H1 (cell line): ENCODE results near the gene RASGEF1B. TPM values are rescaled to one million over a fixed set of nuclear protein-coding genes. Genes with fewer than 3 reads are reported as not detected.

Source experiments
- CTCF ChIA-PET: fragments of 300-600 bp; sonication (Branson Sonifier 250); formaldehyde crosslinking; loops from one replicate; lab custom pipeline; 2021; ENCODE audit not compliant: partially characterized antibody; lab: Charles Lee
- POLR2A ChIA-PET: fragments of 300-600 bp; sonication (Branson Sonifier 250); formaldehyde crosslinking; loops from one replicate; lab custom pipeline; 2021; ENCODE audit warnings: inconsistent platforms; ENCODE audit not compliant: partially characterized antibody; lab: Charles Lee
- DNase-seq, 2 experiments: peaks; one replicate each; pipeline versions ENCODE4 v3.0.0 to v3.0.0-alpha.2; 2010 to 2022; ENCODE audit warnings: low spot score in 2 of 2, low read depth in 1 of 2, mixed read lengths in 1 of 2
- FAIRE-seq: peaks from 2 replicates; lab custom pipeline; 2011; peaks lifted over from hg19 to GRCh38; lab: Jason Lieb, UNC
- H2AFZ ChIP-seq: 2 replicates; pipeline ENCODE4 v1.8.1; 2012; ENCODE audit warnings: low read length, inconsistent platforms
- H2AK5ac ChIP-seq: 2 replicates; pipeline ENCODE4 v1.6.1; 2013; ENCODE audit warnings: low read depth, low read length
- H2BK120ac ChIP-seq: replicated peaks from 2 replicates; pipeline ENCODE3; 2013; ENCODE audit warnings: low read depth, low read length, inconsistent platforms
- H2BK12ac ChIP-seq: 2 replicates; pipeline ENCODE4 v1.6.1; 2013; ENCODE audit warnings: low read depth, low read length
- H2BK15ac ChIP-seq: 2 replicates; pipeline ENCODE4 v1.6.1; 2013; ENCODE audit warnings: low read length
- H2BK20ac ChIP-seq: 2 replicates; pipeline ENCODE4 v1.6.1; 2013; ENCODE audit warnings: low read length
- H2BK5ac ChIP-seq: 2 replicates; pipeline ENCODE4 v1.6.1; 2013; ENCODE audit warnings: low read depth, low read length
- H3K14ac ChIP-seq: 2 replicates; pipeline ENCODE4 v1.6.1; 2013; ENCODE audit warnings: inconsistent platforms; ENCODE audit not compliant: insufficient read length
- H3K18ac ChIP-seq: 2 replicates; pipeline ENCODE4 v1.6.1; 2013; ENCODE audit warnings: low read length; ENCODE audit errors: extremely low read depth
- H3K23ac ChIP-seq: 2 replicates; pipeline ENCODE4 v1.6.1; 2013; ENCODE audit warnings: inconsistent platforms; ENCODE audit not compliant: insufficient read length
- H3K23me2 ChIP-seq: 2 replicates; pipeline ENCODE4 v1.6.1; 2013; ENCODE audit warnings: low read depth, low read length
- H3K27ac ChIP-seq: 2 replicates; pipeline ENCODE4 v1.6.1; 2011; ENCODE audit warnings: low read depth, low read length, inconsistent platforms
- H3K27me3 ChIP-seq, 4 experiments: replicated peaks in 1 of 4; 1 replicate in 1 of 4; 2 replicates in 3 of 4; pipeline versions ENCODE4 v1.6.1 to v1.8.1; 2011 to 2013; ENCODE audit warnings: low read length in 3 of 4, mild to moderate bottlenecking in 3 of 4, inconsistent platforms in 2 of 4, mixed read lengths in 2 of 4, moderate library complexity in 1 of 4; ENCODE audit not compliant: control insufficient read depth in 3 of 4, insufficient read depth in 3 of 4; ENCODE audit errors: extremely low read depth in 1 of 4
- H3K36me3 ChIP-seq, 4 experiments: 2 replicates each; pipeline versions ENCODE4 v1.6.1 to v1.8.1; 2011 to 2013; ENCODE audit warnings: mild to moderate bottlenecking in 4 of 4, low read length in 3 of 4, moderate library complexity in 2 of 4, control low read depth in 1 of 4, inconsistent platforms in 1 of 4; ENCODE audit not compliant: insufficient read depth in 4 of 4, control insufficient read depth in 2 of 4
- H3K4ac ChIP-seq: replicated peaks from 2 replicates; pipeline ENCODE3; 2013; ENCODE audit warnings: low read length, low read depth, mixed read lengths, inconsistent platforms; ENCODE audit not compliant: insufficient read length
- H3K4me1 ChIP-seq, 4 experiments: replicated peaks in 1 of 4; 1 replicate in 1 of 4; 2 replicates in 3 of 4; pipeline versions ENCODE4 v1.6.1 to v1.8.1; 2011 to 2013; ENCODE audit warnings: low read length in 3 of 4, inconsistent platforms in 2 of 4, mixed read lengths in 1 of 4; ENCODE audit not compliant: insufficient read depth in 4 of 4, control insufficient read depth in 3 of 4
- H3K4me2 ChIP-seq, 2 experiments: 2 replicates each; pipeline versions ENCODE4 v1.6.1 to v1.8.1; 2011 to 2013; ENCODE audit warnings: low read depth in 2 of 2, low read length in 2 of 2, control low read depth in 1 of 2, inconsistent platforms in 1 of 2, mild to moderate bottlenecking in 1 of 2; ENCODE audit not compliant: insufficient read depth in 1 of 2
- H3K4me3 ChIP-seq, 4 experiments: fragments of 200-600, 300-600 bp in 1 of 4; sonication (generic), shearing (Covaris generic), sonication (Bioruptor Twin) in 1 of 4; 2 replicates each; pipeline versions ENCODE4 v1.5.1 to v1.8.1; 2011 to 2016; ENCODE audit warnings: low read length in 4 of 4, low read depth in 3 of 4, control low read depth in 2 of 4, inconsistent platforms in 2 of 4, mild to moderate bottlenecking in 2 of 4, mixed read lengths in 1 of 4, moderate library complexity in 1 of 4; ENCODE audit not compliant: insufficient read depth in 2 of 4; ENCODE audit errors: extremely low read depth in 1 of 4
- H3K56ac ChIP-seq: replicated peaks from 2 replicates; pipeline ENCODE3; 2013; ENCODE audit warnings: low read depth, mild to moderate bottlenecking, mixed read lengths, low read length, inconsistent platforms; ENCODE audit not compliant: insufficient read length
- H3K79me1 ChIP-seq: 2 replicates; pipeline ENCODE4 v1.6.1; 2013; ENCODE audit warnings: low read depth, low read length, control low read depth
- H3K79me2 ChIP-seq, 2 experiments: 2 replicates each; pipeline versions ENCODE4 v1.6.1 to v1.8.1; 2012 to 2013; ENCODE audit warnings: low read length in 2 of 2, mild to moderate bottlenecking in 2 of 2, inconsistent platforms in 1 of 2; ENCODE audit not compliant: insufficient read depth in 2 of 2, control insufficient read depth in 1 of 2
- H3K9ac ChIP-seq, 4 experiments: replicated peaks in 1 of 4; 1 replicate in 1 of 4; 2 replicates in 3 of 4; pipeline versions ENCODE4 v1.6.1 to v1.8.1; 2011 to 2013; ENCODE audit warnings: low read depth in 3 of 4, low read length in 3 of 4, control low read depth in 2 of 4, mild to moderate bottlenecking in 2 of 4, moderate library complexity in 2 of 4, inconsistent platforms in 1 of 4; ENCODE audit errors: extremely low read depth in 1 of 4
- H3K9me3 ChIP-seq, 2 experiments: 2 replicates each; pipeline versions ENCODE4 v1.6.1 to v1.8.1; 2012 to 2013; ENCODE audit warnings: mild to moderate bottlenecking in 2 of 2, moderate library complexity in 2 of 2, control low read depth in 1 of 2, inconsistent platforms in 1 of 2, low read depth in 1 of 2, low read length in 1 of 2, mixed read lengths in 1 of 2; ENCODE audit not compliant: insufficient read depth in 2 of 2
- H4K20me1 ChIP-seq, 2 experiments: replicated peaks in 1 of 2; 2 replicates each; pipeline versions ENCODE3 to v1.8.1; 2011 to 2013; ENCODE audit warnings: inconsistent platforms in 2 of 2, low read length in 2 of 2, mild to moderate bottlenecking in 1 of 2; ENCODE audit not compliant: insufficient read depth in 2 of 2, control insufficient read depth in 1 of 2
- H4K5ac ChIP-seq: 2 replicates; pipeline ENCODE4 v1.6.1; 2013; ENCODE audit warnings: low read length, low read depth, mixed read lengths, inconsistent platforms; ENCODE audit not compliant: insufficient read length
- H4K8ac ChIP-seq: 2 replicates; pipeline ENCODE4 v1.8.0; 2013; ENCODE audit warnings: mild to moderate bottlenecking, moderate library complexity, low read length, inconsistent platforms; ENCODE audit not compliant: insufficient read depth; ENCODE audit errors: extremely low read depth
- H4K91ac ChIP-seq: replicated peaks from 2 replicates; pipeline ENCODE3; 2013; ENCODE audit warnings: low read length, mixed read lengths, inconsistent platforms; ENCODE audit not compliant: insufficient read length
- CREB1 ChIP-seq: IDR thresholded peaks from 2 replicates; pipeline ENCODE4 v1.6.1; 2012; ENCODE audit warnings: inconsistent platforms
- PHF8 ChIP-seq: fragments of 200-600 bp; sonication (generic); conservative IDR thresholded peaks from 2 replicates; pipeline ENCODE4 v1.7.1; 2012; ENCODE audit warnings: low read depth, mild to moderate bottlenecking, inconsistent platforms, low read length, moderate library complexity
- SP2 ChIP-seq: IDR thresholded peaks from 2 replicates; pipeline ENCODE4 v1.6.1; 2012; ENCODE audit warnings: mild to moderate bottlenecking, low read length, inconsistent platforms
- WGBS, 2 experiments: shearing (Covaris generic) in 1 of 2; methylation state at CpG; one replicate each; pipeline versions ENCODE4 v1.1.6 to v1.1.7; 2013 to 2015; ENCODE audit warnings: low lambda C conversion rate in 2 of 2, mixed read lengths in 2 of 2, inconsistent platforms in 1 of 2, low coverage in 1 of 2, missing lambda C conversion rate in 1 of 2; ENCODE audit not compliant: insufficient replicate concordance in 2 of 2, insufficient coverage in 1 of 2, insufficient read length in 1 of 2; ENCODE audit errors: extremely low coverage in 1 of 2, missing lambda C conversion rate in 1 of 2; 5-methylcytosine and 5-hydroxymethylcytosine counted together
- polyA plus RNA-seq, 7 experiments: library from polyadenylated mRNA; depleted of rRNA in 3 of 7; stranded (reverse) in 5 of 7; unstranded in 2 of 7; fragments of >200 nt in 5 of 7; fragments of 200-250 nt in 2 of 7; gene quantifications; 1 replicate in 5 of 7; 2 replicates in 1 of 7; 4 replicates in 1 of 7; pipeline versions ENCODE4 v1.2.1 to v1.2.3, GENCODE V29; 2011 to 2013; ENCODE audit warnings: missing spikeins in 2 of 7, mixed read lengths in 2 of 7
- total RNA-seq: library from RNA; stranded (reverse); fragmentation: NEBNext Ultra II Directional; extraction: Animal tissue kit (Norgen Biotek cat#: 25700); gene quantifications from 2 replicates; pipeline ENCODE4 v1.2.1, GENCODE V29; 2021

RASGEF1B gene
- total and polyA plus RNA-seq, 2 of the 8 experiments (the other 6 are each of a cell fraction or from before 2014, with no cell fraction given) = 1.6 to 4.7 TPM

GRCh38 chr4:81389720-81390119 is 82.0 kb downstream of the RASGEF1B start:
- no peak for TF ChIP-seq CREB1
- TF ChIP-seq SP2 = no peak
- TF ChIP-seq PHF8 = no peak
- H3K9me3 ChIP-seq = no peaks in the 10 kb centered on the region
- H3K79me1 ChIP-seq = no peaks in the 10 kb centered on the region
- no peak overlapping the region for H2AK5ac ChIP-seq
- no peak overlapping the region for H3K4me3 ChIP-seq
- no peak overlapping the region for H4K91ac ChIP-seq
- no peak overlapping the region for H2AFZ ChIP-seq
- no peak overlapping the region for H3K23ac ChIP-seq
- FAIRE-seq (no peak), DNase-seq (no peak)
- no peak overlapping the region for H3K18ac ChIP-seq
- no peak overlapping the region for H4K5ac ChIP-seq
- H2BK120ac ChIP-seq = no peak overlapping the region
- no peak overlapping the region for H2BK12ac ChIP-seq
- H2BK5ac ChIP-seq = no peak overlapping the region
- H3K79me2 ChIP-seq = no peaks in the 10 kb centered on the region
- POLR2A ChIA-PET = no interaction called here
- no peak overlapping the region for H3K4ac ChIP-seq
- CTCF ChIA-PET = interaction anchor here (0.8 to 3.0 kb wide), 2 partner anchors 13 to 312 kb away, joined by 3 to 9 read pairs; no protein-coding TSS in a partner anchor
- no peaks in the 10 kb centered on the region for H3K4me1 ChIP-seq
- no peak overlapping the region for H3K14ac ChIP-seq
- H4K8ac ChIP-seq = no peak overlapping the region
- 95% methylated on average over 2 of the region's 2 CpGs; no CpG with 5 or more reads in 1 of the 2 experiments for WGBS, 2 experiments
- H3K9ac ChIP-seq = no peak overlapping the region
- no peaks in the 10 kb centered on the region for H3K36me3 ChIP-seq
- no peak overlapping the region for H3K56ac ChIP-seq
- H3K4me2 ChIP-seq = no peak overlapping the region
- no peak overlapping the region for H3K27ac ChIP-seq
- H3K27me3 ChIP-seq = no peaks in the 10 kb centered on the region
- no peaks in the 10 kb centered on the region for H3K23me2 ChIP-seq
- no peak overlapping the region for H2BK15ac ChIP-seq
- no peaks in the 10 kb centered on the region for H4K20me1 ChIP-seq
- H2BK20ac ChIP-seq = no peak overlapping the region
